ENCODE data around the gene CLN5. TPM values are rescaled to one million over a fixed set of nuclear protein-coding genes. Genes with fewer than 3 reads are reported as not detected.

CLN5 gene
- total and polyA plus RNA-seq, 2 donors (not counting 3 experiments of a cell fraction or from before 2014, with no cell fraction given): 16.5 to 22.7 TPM

DNA sequence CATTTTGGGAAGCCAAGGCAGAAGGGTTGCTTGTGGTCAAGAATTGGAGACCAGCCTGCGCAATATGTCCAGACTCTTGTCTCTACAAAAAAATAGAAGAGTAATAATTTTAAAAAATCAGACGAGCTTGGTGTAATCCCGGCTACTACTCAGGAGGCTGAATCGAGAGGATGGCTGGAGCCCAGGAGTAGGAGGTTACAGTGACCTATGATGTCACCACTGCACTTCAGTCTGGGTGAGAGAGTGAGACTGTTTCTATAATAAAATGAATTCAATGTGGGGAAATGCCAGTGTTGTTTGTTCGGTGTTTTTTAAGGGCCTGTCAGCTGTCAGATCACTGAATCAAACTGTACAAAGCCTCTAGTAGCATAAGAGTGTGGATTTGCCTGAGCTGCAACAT is 36.3 kb downstream of the CLN5 start:
- intact Hi-C loops (cut with micrococcal nuclease) (loop anchor here (10.0 kb wide), 1 partner anchor 537 kb away; no protein-coding TSS in a partner anchor), dilution Hi-C loops (cut with MboI; ENCODE audit: extremely low pct_ligation_motif_present, low sequenced_read_pairs) (no loop called here)
- DNase-seq (ENCODE audit: low read depth, low spot score): peak; percentile 39
- H4K20me1 ChIP-seq (replicated peaks; ENCODE audit: control insufficient read depth, extremely low read depth, insufficient read depth, low read length): peaks cover 4% of the 10 kb centered on the region
- H3K4me2 ChIP-seq (ENCODE audit: insufficient read depth, low read length): peak overlapping the region; percentile 16
- no peaks in the 10 kb centered on the region for H3K36me3 ChIP-seq (ENCODE audit: control insufficient read depth in 2 of 2, extremely low read depth in 1 of 2, insufficient read depth in 2 of 2, low read length in 2 of 2)
- H3K4me1 ChIP-seq (ENCODE audit: control insufficient read depth, extremely low read depth, insufficient read depth, low read length): peaks cover 25% of the 10 kb centered on the region
- H3K27me3 ChIP-seq (ENCODE audit: control insufficient read depth in 2 of 2, insufficient read depth in 2 of 2, low read length in 2 of 2): no peaks in the 10 kb centered on the region
- H3K9me1 ChIP-seq (replicated peaks; ENCODE audit: control insufficient read depth, extremely low read depth, insufficient read depth, low read length): no peaks in the 10 kb centered on the region
- peak overlapping the region; percentile 76 for H3K27ac ChIP-seq (ENCODE audit: insufficient read depth, low read depth, low read length)
- TF ChIP-seq MAX (IDR thresholded peaks at IDR 0.05; ENCODE audit: insufficient read depth, insufficient read length): no peak
- no peak for TF ChIP-seq EZH2 (IDR thresholded peaks at IDR 0.05; ENCODE audit: borderline replicate concordance, low read depth, low read length, severe bottlenecking)
- TF ChIP-seq FOS (IDR thresholded peaks at IDR 0.05; ENCODE audit: borderline replicate concordance, insufficient read depth, low read length): no peak
- no peak for TF ChIP-seq POLR2AphosphoS5 (IDR thresholded peaks at IDR 0.05; ENCODE audit: insufficient read depth, low read depth, low read length)
- TF ChIP-seq MYC (IDR thresholded peaks at IDR 0.05; ENCODE audit: low read depth, low read length): no peak
- TF ChIP-seq, protein P1, sequence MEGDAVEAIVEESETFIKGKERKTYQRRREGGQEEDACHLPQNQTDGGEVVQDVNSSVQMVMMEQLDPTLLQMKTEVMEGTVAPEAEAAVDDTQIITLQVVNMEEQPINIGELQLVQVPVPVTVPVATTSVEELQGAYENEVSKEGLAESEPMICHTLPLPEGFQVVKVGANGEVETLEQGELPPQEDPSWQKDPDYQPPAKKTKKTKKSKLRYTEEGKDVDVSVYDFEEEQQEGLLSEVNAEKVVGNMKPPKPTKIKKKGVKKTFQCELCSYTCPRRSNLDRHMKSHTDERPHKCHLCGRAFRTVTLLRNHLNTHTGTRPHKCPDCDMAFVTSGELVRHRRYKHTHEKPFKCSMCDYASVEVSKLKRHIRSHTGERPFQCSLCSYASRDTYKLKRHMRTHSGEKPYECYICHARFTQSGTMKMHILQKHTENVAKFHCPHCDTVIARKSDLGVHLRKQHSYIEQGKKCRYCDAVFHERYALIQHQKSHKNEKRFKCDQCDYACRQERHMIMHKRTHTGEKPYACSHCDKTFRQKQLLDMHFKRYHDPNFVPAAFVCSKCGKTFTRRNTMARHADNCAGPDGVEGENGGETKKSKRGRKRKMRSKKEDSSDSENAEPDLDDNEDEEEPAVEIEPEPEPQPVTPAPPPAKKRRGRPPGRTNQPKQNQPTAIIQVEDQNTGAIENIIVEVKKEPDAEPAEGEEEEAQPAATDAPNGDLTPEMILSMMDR (IDR thresholded peaks at IDR 0.05; ENCODE audit: extremely low read depth in 1 of 2, insufficient read depth in 1 of 2, low read depth in 1 of 2, low read length in 2 of 2): no peak
- TF ChIP-seq JUN (IDR thresholded peaks at IDR 0.05; ENCODE audit: borderline replicate concordance, insufficient read depth, insufficient read length, low read depth): peak; percentile 29
- H3K79me2 ChIP-seq (ENCODE audit: control insufficient read depth, insufficient read depth, low read length): peaks cover 34% of the 10 kb centered on the region
- peak; percentile 21 for FAIRE-seq
- H3K4me3 ChIP-seq (replicated peaks in 1 of 3; ENCODE audit: insufficient read depth in 1 of 3, low read depth in 1 of 3, low read length in 3 of 3): peak overlapping the region in 1 of 3 experiments; percentile 76
- ChIA-PET CTCF (interaction anchor here (1.1 kb wide), 1 partner anchor 450 kb away, joined by 4 read pairs; no protein-coding TSS in a partner anchor), POLR2A (no interaction called here)
- H3K9me3 ChIP-seq (replicated peaks; ENCODE audit: control insufficient read depth, insufficient read depth, low read length): no peaks in the 10 kb centered on the region
- no TSS peak for BruUV-seq (replicated peaks)
- H2AFZ ChIP-seq (ENCODE audit: low read depth, low read length): peak overlapping the region; percentile 99
- H3K9ac ChIP-seq (replicated peaks; ENCODE audit: extremely low read depth, insufficient read depth, low read length): no peak overlapping the region
